Colonic mucosa (tissue), 2 donors: Measurements from ENCODE around the gene POU3F1. TPM values are rescaled to one million over a fixed set of nuclear protein-coding genes. Genes with fewer than 3 reads are reported as not detected.

ENCODE experiments used
- microRNA-seq: library from miRNA; unstranded; fragments of <30 nt; microRNA quantifications from one replicate; pipeline ENCODE4, GENCODE V29; 2019
- total RNA-seq, 2 donors: library from RNA; stranded (reverse); fragmentation: NEBNext Ultra II Directional in 1 of 2; extraction: Animal tissue kit (Norgen Biotek cat#: 25700) in 1 of 2; gene quantifications; one replicate each; pipeline ENCODE4 v1.2.1, GENCODE V29; 2021
- donor health status: DM: no; HTN: no; CAD: no.
- donor health status: DM: no; HTN: no; CAD: no.

POU3F1 gene
- total RNA-seq, 2 donors from 2014 or later = not detected

Small RNAs within 50 kb of the gene (microRNA-seq; reads per million reads assigned to microRNA genes)
- not detected for gene MIR3659

Other genes with a start within 250 kb of the POU3F1 start
- 10 to 100 TPM; 28.3 to 51.4 TPM for gene C1orf122, start 239.0 kb downstream of the POU3F1 start, total RNA-seq
- gene YRDC, start 238.6 kb downstream of the POU3F1 start, total RNA-seq = 10 to 100 TPM; 14.4 to 16.3 TPM
- 10 to 100 TPM; 22.1 to 33.9 TPM for gene MTF1, start 187.2 kb downstream of the POU3F1 start, total RNA-seq
- 10 to 100 TPM; 14.3 to 24.6 TPM for gene INPP5B, start 99.7 kb downstream of the POU3F1 start, total RNA-seq
- 10 to 100 TPM; 31.7 to 51.9 TPM for gene SF3A3, start 56.8 kb downstream of the POU3F1 start, total RNA-seq
- gene FHL3, start 41.3 kb downstream of the POU3F1 start, total RNA-seq = 1 to 10 TPM; 2.7 to 7.8 TPM
- gene UTP11, start 34.1 kb downstream of the POU3F1 start, total RNA-seq = 10 to 100 TPM; 18.4 to 25.6 TPM